Smooth muscle cell (in vitro differentiated cells): Measurements from ENCODE around the gene VMO1. TPM values are rescaled to one million over a fixed set of nuclear protein-coding genes. Genes with fewer than 3 reads are reported as not detected.

Experiments used
- DNase-seq: peaks from one replicate; lab custom pipeline; 2025; ENCODE audit not compliant: unreplicated experiment; lab: John Stamatoyannopoulos, UW
- H2AFZ ChIP-seq: fragments of 200-600 bp; sonication (generic); 2 replicates; pipeline ENCODE4 v1.6.0; 2016; ENCODE audit warnings: antibody characterized with exemption, low read depth, mild to moderate bottlenecking
- H3F3A ChIP-seq: fragments of 200-600 bp; sonication (generic); 2 replicates; pipeline ENCODE4 v1.6.0; 2017; ENCODE audit warnings: antibody characterized with exemption, low read depth
- H3K27ac ChIP-seq: fragments of 200-600 bp; sonication (generic); 2 replicates; pipeline ENCODE4 v1.5.1; 2016; ENCODE audit warnings: low read depth, mild to moderate bottlenecking
- H3K27me3 ChIP-seq: fragments of 200-600 bp; sonication (generic); 2 replicates; pipeline ENCODE4 v1.6.1; 2016; ENCODE audit warnings: low read depth, mild to moderate bottlenecking
- H3K36me3 ChIP-seq: fragments of 200-600 bp; sonication (generic); 2 replicates; pipeline ENCODE4 v1.5.1; 2016; ENCODE audit warnings: low read depth
- H3K4me1 ChIP-seq: fragments of 200-600 bp; sonication (generic); 2 replicates; pipeline ENCODE4 v1.5.1; 2016; ENCODE audit warnings: low read depth
- H3K4me2 ChIP-seq: fragments of 200-600 bp; sonication (generic); 2 replicates; pipeline ENCODE4 v1.6.0; 2016; ENCODE audit warnings: mild to moderate bottlenecking
- H3K4me3 ChIP-seq: fragments of 200-600 bp; sonication (generic); 2 replicates; pipeline ENCODE4 v1.5.1; 2016; ENCODE audit warnings: mild to moderate bottlenecking
- H3K79me2 ChIP-seq: fragments of 200-600 bp; sonication (generic); 2 replicates; pipeline ENCODE4 v1.6.0; 2016; ENCODE audit warnings: low read depth, mild to moderate bottlenecking
- H3K9ac ChIP-seq: fragments of 200-600 bp; sonication (generic); 2 replicates; pipeline ENCODE4 v1.6.0; 2016; ENCODE audit warnings: low read depth
- H3K9me3 ChIP-seq: fragments of 200-600 bp; sonication (generic); replicated peaks from 2 replicates; pipeline ENCODE4 v1.5.1; 2016; ENCODE audit warnings: low read depth
- H4K20me1 ChIP-seq: fragments of 200-600 bp; sonication (generic); 2 replicates; pipeline ENCODE4 v1.6.0; 2016; ENCODE audit warnings: low read depth
- CTCF ChIP-seq: fragments of 200-600 bp; sonication (generic); IDR thresholded peaks from 2 replicates; pipeline ENCODE4 v1.5.1; 2017; ENCODE audit warnings: borderline replicate concordance, mild to moderate bottlenecking, antibody characterized with exemption; ENCODE audit not compliant: insufficient read depth, poor library complexity, severe bottlenecking
- WGBS: methylation state at CpG from one replicate; pipeline ENCODE4 v1.1.7; 2016; ENCODE audit warnings: low lambda C conversion rate; 5-methylcytosine and 5-hydroxymethylcytosine counted together
- polyA plus RNA-seq: library from polyadenylated mRNA; unstranded; fragments of >200 nt; fragmentation: Nextera tagmentation; extraction: Ambion mirVana; gene quantifications from 2 replicates; pipeline ENCODE4 v1.2.1, GENCODE V29; 2016
- total RNA-seq: library from RNA; depleted of rRNA; stranded (reverse); fragments of >200 nt; gene quantifications from 2 replicates; pipeline ENCODE4 v1.2.3, GENCODE V29; 2014

The VMO1 gene
- total and polyA plus RNA-seq, 2 experiments from 2014 or later, result 0.94 TPM; not detected in 1

GRCh38 chr17:4812690-4813089 lies 26.5 kb upstream of the VMO1 start:
- no peaks in the 10 kb centered on the region for H3K9me3 ChIP-seq
- no peak overlapping the region for H3K9ac ChIP-seq
- DNase-seq, result no peak
- no peaks in the 10 kb centered on the region for H3F3A ChIP-seq
- H4K20me1 ChIP-seq, result no peaks in the 10 kb centered on the region
- no peaks in the 10 kb centered on the region for H3K36me3 ChIP-seq
- no peak overlapping the region for H2AFZ ChIP-seq
- no peak for TF ChIP-seq CTCF
- peaks cover 3% of the 10 kb centered on the region for H3K4me1 ChIP-seq
- no peak overlapping the region for H3K4me3 ChIP-seq
- H3K27me3 ChIP-seq, result no peaks in the 10 kb centered on the region
- no peak overlapping the region for H3K27ac ChIP-seq
- no peaks in the 10 kb centered on the region for H3K79me2 ChIP-seq
- no peak overlapping the region for H3K4me2 ChIP-seq
- 95% methylated on average over 7 of the region's 7 CpGs for WGBS

- Histone ChIP-seq H3K27ac (no peak overlapping the region), H3K27me3 (no peaks in the 10 kb centered on the region), H3K4me2 (no peak overlapping the region), H2AFZ (no peak overlapping the region), H3K36me3 (no peaks in the 10 kb centered on the region), H3F3A (no peaks in the 10 kb centered on the region), H3K4me1 (peaks cover 5% of the 10 kb centered on the region), H3K79me2 (no peaks in the 10 kb centered on the region), H3K9ac (no peak overlapping the region), H4K20me1 (no peaks in the 10 kb centered on the region), H3K4me3 (no peak overlapping the region), H3K9me3 (no peaks in the 10 kb centered on the region)
- no peak for DNase-seq
- no peak for TF ChIP-seq CTCF
- WGBS, result 94% methylated on average over 12 of the region's 12 CpGs
Observed at GRCh38 chr17:4811471-4811870, 25.3 kb upstream of the VMO1 start.

DNA sequence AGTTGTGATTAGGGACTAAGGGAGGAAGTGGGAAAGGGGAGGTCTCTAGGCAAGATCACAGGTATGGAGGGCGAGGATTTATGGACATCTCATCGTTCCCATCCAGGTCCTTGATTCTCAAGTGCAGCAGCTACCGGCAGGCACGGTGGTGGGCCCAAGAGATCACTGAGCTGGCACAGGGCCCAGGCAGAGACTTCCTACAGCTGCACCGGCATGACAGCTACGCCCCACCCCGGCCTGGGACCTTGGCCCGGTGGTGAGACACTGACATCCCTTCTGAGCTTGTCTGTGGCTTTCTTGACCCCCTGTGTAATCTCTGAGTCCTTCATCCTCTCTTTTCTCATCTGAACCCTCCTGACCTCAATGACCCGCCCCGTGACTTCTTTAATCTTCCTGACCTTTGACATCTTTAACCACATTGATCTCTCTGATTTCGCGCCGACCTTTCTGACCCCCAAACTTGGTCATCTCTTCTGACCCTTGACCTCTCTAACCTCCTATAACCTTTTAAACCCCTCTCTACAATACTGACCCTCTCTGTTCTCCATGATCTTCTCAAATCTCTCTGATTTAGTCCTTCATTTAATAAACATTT lies 24.6 kb upstream of the VMO1 start:
- H3K79me2 ChIP-seq, result no peaks in the 10 kb centered on the region
- no peak for DNase-seq
- no peaks in the 10 kb centered on the region for H3K9me3 ChIP-seq
- no peak for TF ChIP-seq CTCF
- H3K36me3 ChIP-seq, result no peaks in the 10 kb centered on the region
- peaks cover 10% of the 10 kb centered on the region for H3K4me1 ChIP-seq
- no peak overlapping the region for H3K9ac ChIP-seq
- H2AFZ ChIP-seq, result no peak overlapping the region
- no peaks in the 10 kb centered on the region for H4K20me1 ChIP-seq
- H3K27me3 ChIP-seq, result no peaks in the 10 kb centered on the region
- no peaks in the 10 kb centered on the region for H3F3A ChIP-seq
- H3K27ac ChIP-seq, result no peak overlapping the region
- 98% methylated on average over 13 of the region's 13 CpGs for WGBS
- no peak overlapping the region for H3K4me2 ChIP-seq
- no peak overlapping the region for H3K4me3 ChIP-seq

DNA sequence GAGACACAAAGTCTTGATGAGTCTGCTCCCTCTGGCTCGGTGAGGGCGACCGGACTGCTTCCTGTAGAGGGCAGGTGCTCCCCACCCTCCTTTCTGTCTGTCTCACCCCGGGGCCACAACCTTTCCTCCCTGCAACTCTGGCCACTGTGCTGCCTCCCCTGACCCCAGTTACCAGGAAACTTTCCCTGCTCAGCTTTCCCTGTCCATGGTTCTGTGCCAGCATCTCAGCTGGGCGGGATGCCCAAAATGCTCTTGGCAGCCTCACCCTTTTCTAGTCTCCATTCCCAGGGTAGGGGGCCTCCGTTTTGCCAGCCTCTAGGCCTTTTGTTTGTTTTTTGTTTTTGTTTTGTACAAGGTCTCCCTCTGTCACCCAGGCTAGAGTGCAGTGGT lies 22.2 kb upstream of the VMO1 start:
- Histone ChIP-seq H2AFZ (no peak overlapping the region), H3K9me3 (no peaks in the 10 kb centered on the region), H3K27me3 (no peaks in the 10 kb centered on the region), H3K79me2 (no peaks in the 10 kb centered on the region), H3K4me2 (no peak overlapping the region), H3K36me3 (no peaks in the 10 kb centered on the region), H3K4me3 (no peak overlapping the region), H4K20me1 (no peaks in the 10 kb centered on the region), H3K4me1 (peaks cover 10% of the 10 kb centered on the region), H3K27ac (no peak overlapping the region), H3K9ac (no peak overlapping the region), H3F3A (no peaks in the 10 kb centered on the region)
- TF ChIP-seq CTCF, result no peak
- DNase-seq, result no peak
- 92% methylated on average over 6 of the region's 6 CpGs for WGBS
